DOHH2 (cell line): ENCODE data around the gene METAP1D.

Source experiments
- CTCF ChIP-seq: fragments of 200-600 bp; sonication (generic); IDR thresholded peaks from one replicate; pipeline ENCODE4 v1.5.1; 2014; ENCODE audit warnings: antibody characterized with exemption, mild to moderate bottlenecking, low read depth, low read length; ENCODE audit not compliant: poor library complexity, severe bottlenecking
- EZH2phosphoT487 ChIP-seq: fragments of 200-600 bp; sonication (generic); IDR thresholded peaks from 2 replicates; pipeline ENCODE4 v1.6.1; 2017; ENCODE audit warnings: borderline replicate concordance, mild to moderate bottlenecking, antibody characterized with exemption, low read length, moderate library complexity, mixed read lengths

GRCh38 chr2:172084395-172084644 lies 84.6 kb downstream of the METAP1D start:
- TF ChIP-seq CTCF, result no peak
- TF ChIP-seq EZH2phosphoT487, result no peak
